Neutrophil (primary cell): Measurements from ENCODE around the gene PDLIM5.

Source experiments
- H3K27ac ChIP-seq: fragments of 200-600 bp; sonication (generic); 2 replicates; pipeline ENCODE4 v1.5.1; 2016; ENCODE audit warnings: mild to moderate bottlenecking, moderate library complexity
- H3K27me3 ChIP-seq: fragments of 200-600 bp; sonication (generic); 2 replicates; pipeline ENCODE4 v1.6.0; 2016; ENCODE audit warnings: mild to moderate bottlenecking
- H3K36me3 ChIP-seq: fragments of 200-600 bp; sonication (generic); 2 replicates; pipeline ENCODE4 v1.5.1; 2017
- H3K4me1 ChIP-seq, 2 experiments: fragments of 200-600 bp in 1 of 2; sonication (generic) in 1 of 2; 1 replicate in 1 of 2; 2 replicates in 1 of 2; pipeline versions ENCODE4 v1.5.1 to v1.6.1; 2013 to 2016; ENCODE audit warnings: low read depth in 1 of 2, low read length in 1 of 2, mild to moderate bottlenecking in 1 of 2, moderate library complexity in 1 of 2; ENCODE audit not compliant: control insufficient read depth in 1 of 2, insufficient read depth in 1 of 2
- H3K4me3 ChIP-seq, 2 experiments: fragments of 200-600 bp in 1 of 2; sonication (generic) in 1 of 2; 1 replicate in 1 of 2; 2 replicates in 1 of 2; pipeline ENCODE4 v1.5.1; 2013 to 2016; ENCODE audit warnings: low read depth in 1 of 2, low read length in 1 of 2, mild to moderate bottlenecking in 1 of 2, moderate library complexity in 1 of 2
- H3K9me3 ChIP-seq: fragments of 200-600 bp; sonication (generic); 2 replicates; pipeline ENCODE4 v1.5.1; 2016
- CTCF ChIP-seq: fragments of 200-600 bp; sonication (generic); IDR thresholded peaks from 2 replicates; pipeline ENCODE4 v1.5.1; 2016; ENCODE audit warnings: antibody characterized with exemption

PDLIM5 gene

GRCh38 chr4:94695384-94695783, 243.6 kb downstream of the PDLIM5 start:
- Histone ChIP-seq H3K36me3 (no peaks in the 10 kb centered on the region), H3K9me3 (no peaks in the 10 kb centered on the region), H3K27me3 (no peaks in the 10 kb centered on the region), H3K27ac (no peak overlapping the region), H3K4me3 (no peak overlapping the region), H3K4me1 (no peaks in the 10 kb centered on the region)
- no peak for TF ChIP-seq CTCF

- Histone ChIP-seq H3K9me3 (no peaks in the 10 kb centered on the region), H3K4me1 (no peaks in the 10 kb centered on the region), H3K4me3 (no peak overlapping the region), H3K27ac (no peak overlapping the region), H3K27me3 (no peaks in the 10 kb centered on the region), H3K36me3 (no peaks in the 10 kb centered on the region)
- TF ChIP-seq CTCF: no peak
These were observed 246.4 kb downstream of the PDLIM5 start for GRCh38 chr4:94698187-94698586.

- Histone ChIP-seq H3K27ac (no peak overlapping the region), H3K4me3 (no peak overlapping the region), H3K27me3 (no peaks in the 10 kb centered on the region), H3K4me1 (no peaks in the 10 kb centered on the region), H3K9me3 (no peaks in the 10 kb centered on the region), H3K36me3 (no peaks in the 10 kb centered on the region)
- TF ChIP-seq CTCF: no peak
These were observed 248.6 kb downstream of the PDLIM5 start for GRCh38 chr4:94700298-94700697.

- Histone ChIP-seq H3K4me3 (no peak overlapping the region), H3K9me3 (no peaks in the 10 kb centered on the region), H3K36me3 (no peaks in the 10 kb centered on the region), H3K27ac (no peak overlapping the region), H3K4me1 (no peaks in the 10 kb centered on the region), H3K27me3 (no peaks in the 10 kb centered on the region)
- TF ChIP-seq CTCF: no peak
These were observed 250.0 kb downstream of the PDLIM5 start for GRCh38 chr4:94701631-94702300.

- Histone ChIP-seq H3K9me3 (no peaks in the 10 kb centered on the region), H3K27ac (no peak overlapping the region), H3K27me3 (no peaks in the 10 kb centered on the region), H3K4me1 (no peaks in the 10 kb centered on the region), H3K36me3 (no peaks in the 10 kb centered on the region), H3K4me3 (no peak overlapping the region)
- TF ChIP-seq CTCF: no peak
These were observed 259.9 kb downstream of the PDLIM5 start for GRCh38 chr4:94711635-94712034.
